IMR-90 (cell line): ENCODE measurements around the gene MYADM. TPM values are rescaled to one million over a fixed set of nuclear protein-coding genes. Genes with fewer than 3 reads are reported as not detected.

ENCODE experiments used
- ATAC-seq: fragments of 200-7000 bp; cut with Tn5 transposase; 2 replicates; pipeline ENCODE4 v1.9.1; 2020; ENCODE audit warnings: low read depth, mild to moderate bottlenecking, moderate library complexity
- BruUV-seq: library from RNA; stranded (reverse); fragments of 400-500 nt; replicated peaks from 2 replicates; lab custom pipeline; 2021; lab: Mats Ljungman, UMichigan
- CTCF ChIA-PET: fragments of 300-600 bp; formaldehyde crosslinking; extraction: SDS; loops from one replicate; lab custom pipeline; 2021; ENCODE audit warnings: antibody characterized with exemption; lab: Yijun Ruan, JAX
- POLR2A ChIA-PET: fragments of 300-600 bp; sonication (Branson Sonifier 250); formaldehyde crosslinking; loops from one replicate; lab custom pipeline; 2022; ENCODE audit warnings: antibody characterized with exemption; ENCODE audit not compliant: unreplicated experiment; lab: Charles Lee
- DNase-seq: peaks from one replicate; pipeline ENCODE4 v3.0.0; 2013
- H2AFZ ChIP-seq: replicated peaks from 2 replicates; pipeline ENCODE3; 2013; ENCODE audit warnings: low read length, mild to moderate bottlenecking; ENCODE audit not compliant: poor library complexity
- H2AK5ac ChIP-seq: 2 replicates; pipeline ENCODE4 v1.6.1; 2013; ENCODE audit warnings: low read depth, low read length, inconsistent platforms
- H2AK9ac ChIP-seq: replicated peaks from 2 replicates; pipeline ENCODE3; 2013; ENCODE audit warnings: mild to moderate bottlenecking, low read depth, low read length, moderate library complexity; ENCODE audit not compliant: poor library complexity
- H2BK120ac ChIP-seq: 2 replicates; pipeline ENCODE4 v1.6.1; 2013; ENCODE audit warnings: low read depth, low read length, inconsistent platforms
- H2BK15ac ChIP-seq: 3 replicates; pipeline ENCODE4 v1.6.1; 2013; ENCODE audit warnings: low read depth, low read length, inconsistent platforms
- H2BK20ac ChIP-seq: 2 replicates; pipeline ENCODE4 v1.6.1; 2013; ENCODE audit warnings: low read depth, mild to moderate bottlenecking, inconsistent platforms, low read length, moderate library complexity
- H2BK5ac ChIP-seq: 2 replicates; pipeline ENCODE4 v1.6.1; 2013; ENCODE audit warnings: mild to moderate bottlenecking, low read depth, low read length, inconsistent platforms; ENCODE audit not compliant: poor library complexity, severe bottlenecking
- H3K14ac ChIP-seq: replicated peaks from 2 replicates; pipeline ENCODE4 v1.6.1; 2013; ENCODE audit warnings: low read depth, low read length, inconsistent platforms
- H3K18ac ChIP-seq: 2 replicates; pipeline ENCODE4 v1.6.1; 2013; ENCODE audit warnings: low read depth, low read length, control low read depth
- H3K23ac ChIP-seq: 2 replicates; pipeline ENCODE4 v1.6.1; 2013; ENCODE audit warnings: low read depth, low read length, inconsistent platforms
- H3K27ac ChIP-seq: 2 replicates; pipeline ENCODE4 v1.5.1; 2013; ENCODE audit warnings: mild to moderate bottlenecking, control low read depth, low read length; ENCODE audit not compliant: insufficient read depth
- H3K27me3 ChIP-seq: 2 replicates; pipeline ENCODE4 v1.6.1; 2013; ENCODE audit warnings: low read length; ENCODE audit not compliant: control insufficient read depth, insufficient read depth
- H3K36me3 ChIP-seq: 2 replicates; pipeline ENCODE4 v1.6.1; 2013; ENCODE audit warnings: low read length, mixed read lengths; ENCODE audit not compliant: control insufficient read depth, insufficient read depth
- H3K4ac ChIP-seq: 2 replicates; pipeline ENCODE4 v1.6.1; 2013; ENCODE audit warnings: low read depth, low read length, inconsistent platforms
- H3K4me1 ChIP-seq: 2 replicates; pipeline ENCODE4 v1.6.1; 2013; ENCODE audit warnings: low read length, mixed read lengths; ENCODE audit not compliant: control insufficient read depth, insufficient read depth
- H3K4me2 ChIP-seq: 2 replicates; pipeline ENCODE4 v1.6.1; 2013; ENCODE audit warnings: low read depth, mild to moderate bottlenecking, control low read depth, low read length, moderate library complexity
- H3K4me3 ChIP-seq: 2 replicates; pipeline ENCODE4 v1.5.1; 2013; ENCODE audit warnings: low read depth, mild to moderate bottlenecking, control low read depth, low read length, moderate library complexity; ENCODE audit not compliant: insufficient read depth
- H3K56ac ChIP-seq: 2 replicates; pipeline ENCODE4 v1.6.1; 2013; ENCODE audit warnings: low read length, inconsistent platforms; ENCODE audit not compliant: insufficient read depth; ENCODE audit errors: extremely low read depth
- H3K79me1 ChIP-seq, 2 experiments: 2 replicates each; pipeline ENCODE4 v1.6.1; 2013; ENCODE audit warnings: low read length in 2 of 2, inconsistent platforms in 1 of 2, low read depth in 1 of 2
- H3K9ac ChIP-seq: 2 replicates; pipeline ENCODE4 v1.6.1; 2013; ENCODE audit warnings: low read depth, low read length, control low read depth
- H3K9me1 ChIP-seq: 2 replicates; pipeline ENCODE4 v1.6.1; 2013; ENCODE audit warnings: low read length, inconsistent platforms; ENCODE audit not compliant: insufficient read depth
- H3K9me3 ChIP-seq: 2 replicates; pipeline ENCODE4 v1.6.1; 2013; ENCODE audit warnings: low read length; ENCODE audit not compliant: control insufficient read depth, insufficient read depth
- H4K20me1 ChIP-seq: 2 replicates; pipeline ENCODE4 v1.6.1; 2013; ENCODE audit warnings: low read length, inconsistent platforms; ENCODE audit not compliant: insufficient read depth
- H4K5ac ChIP-seq: 2 replicates; pipeline ENCODE4 v1.6.1; 2013; ENCODE audit warnings: mild to moderate bottlenecking, low read depth, low read length, control low read depth
- H4K8ac ChIP-seq, 2 experiments: 2 replicates each; pipeline ENCODE4 v1.6.1; 2013; ENCODE audit warnings: low read depth in 2 of 2, low read length in 2 of 2, control low read depth in 1 of 2, inconsistent platforms in 1 of 2
- H4K91ac ChIP-seq: 2 replicates; pipeline ENCODE4 v1.6.1; 2013; ENCODE audit warnings: low read depth, low read length, inconsistent platforms; ENCODE audit not compliant: insufficient read depth
- BHLHE40 ChIP-seq: fragments of 150-350 bp; IDR thresholded peaks from 2 replicates; pipeline ENCODE4 v1.6.1; 2016; ENCODE audit warnings: mild to moderate bottlenecking, low read depth, low read length
- CEBPB ChIP-seq: IDR thresholded peaks from 2 replicates; pipeline ENCODE4 v1.6.1; 2012; ENCODE audit warnings: low read depth, low read length, improper control_type of control experiment
- CHD1 ChIP-seq: IDR thresholded peaks from 2 replicates; pipeline ENCODE4 v1.6.1; 2012; ENCODE audit warnings: low read depth, low read length, improper control_type of control experiment
- FOS ChIP-seq: fragments of 150-350 bp; IDR thresholded peaks from 2 replicates; pipeline ENCODE4 v1.6.1; 2016; ENCODE audit warnings: low read depth, low read length
- MAFK ChIP-seq: IDR thresholded peaks from 2 replicates; pipeline ENCODE4 v1.6.1; 2012; ENCODE audit warnings: low read depth, low read length, improper control_type of control experiment
- MAZ ChIP-seq: IDR thresholded peaks from 2 replicates; pipeline ENCODE4 v1.6.1; 2012; ENCODE audit warnings: low read depth, mild to moderate bottlenecking, low read length, improper control_type of control experiment, moderate library complexity, borderline replicate concordance
- MXI1 ChIP-seq: IDR thresholded peaks from 2 replicates; pipeline ENCODE4 v1.6.1; 2012; ENCODE audit warnings: low read depth, mild to moderate bottlenecking, low read length, moderate library complexity, borderline replicate concordance
- NFE2L2 ChIP-seq: fragments of 150-350 bp; IDR thresholded peaks from 2 replicates; pipeline ENCODE4 v1.6.1; 2016; ENCODE audit warnings: low read depth, mild to moderate bottlenecking, low read length
- POLR2A ChIP-seq: IDR thresholded peaks from 2 replicates; pipeline ENCODE4 v1.6.1; 2012; ENCODE audit warnings: mild to moderate bottlenecking, low read depth, low read length
- RAD21 ChIP-seq: IDR thresholded peaks from 2 replicates; pipeline ENCODE4 v1.6.1; 2012; ENCODE audit warnings: low read length, improper control_type of control experiment
- RCOR1 ChIP-seq: IDR thresholded peaks from 2 replicates; pipeline ENCODE4 v1.6.1; 2012; ENCODE audit warnings: mild to moderate bottlenecking, low read length, improper control_type of control experiment; ENCODE audit not compliant: insufficient replicate concordance
- RFX5 ChIP-seq: IDR thresholded peaks from 2 replicates; pipeline ENCODE4 v1.8.0; 2012; ENCODE audit warnings: low read depth, mild to moderate bottlenecking, low read length, moderate library complexity
- SMC3 ChIP-seq: fragments of 150-350 bp; IDR thresholded peaks from 2 replicates; pipeline ENCODE4 v1.6.1; 2016; ENCODE audit warnings: low read depth, mild to moderate bottlenecking, antibody characterized with exemption, low read length, moderate library complexity
- USF2 ChIP-seq: fragments of 150-350 bp; IDR thresholded peaks from 2 replicates; pipeline ENCODE4 v1.6.1; 2017; ENCODE audit warnings: mild to moderate bottlenecking, antibody characterized with exemption, low read length, low read depth
- WGBS, 2 experiments: methylation state at CpG; one replicate each; pipeline versions ENCODE4 v1.1.5 to v1.1.7; 2013; ENCODE audit warnings: missing lambda C conversion rate in 2 of 2; ENCODE audit not compliant: insufficient read length in 1 of 2; ENCODE audit errors: extremely low coverage in 2 of 2; 5-methylcytosine and 5-hydroxymethylcytosine counted together
- dilution Hi-C: fragments of 300-500 bp; cut with HindIII; formaldehyde crosslinking; loops from one replicate; pipeline ENCODE4 v1.14.3; 2018; ENCODE audit warnings: low sequenced_read_pairs; ENCODE audit not compliant: unreplicated experiment
- in situ Hi-C: fragments of 300-500 bp; cut with MboI; formaldehyde crosslinking; loops from 3 replicates; pipeline ENCODE4 v1.14.3; 2019; ENCODE audit warnings: low sequenced_read_pairs, inconsistent platforms, mixed read lengths
- intact Hi-C: fragments of 100-400 bp; cut with micrococcal nuclease; formaldehyde crosslinking; loops from 2 replicates; pipeline ENCODE4 v1.10.0; 2022
- polyA plus RNA-seq, 3 experiments: library from polyadenylated mRNA; depleted of rRNA; stranded (reverse); fragments of >200 nt; gene quantifications; 2 replicates each; pipeline ENCODE4 v1.2.3, GENCODE V29; 2012; ENCODE audit warnings: low replicate concordance in 1 of 3
- total RNA-seq: library from RNA; depleted of rRNA; stranded (reverse); fragments of >200 nt; gene quantifications from 2 replicates; pipeline ENCODE4 v1.2.3, GENCODE V29; 2012
- TF ChIP-seq, protein P1 (sequence below): fragments of 150-350 bp; IDR thresholded peaks from 2 replicates; pipeline ENCODE4 v1.6.1; 2016; ENCODE audit warnings: low read depth, mild to moderate bottlenecking, low read length, moderate library complexity, borderline replicate concordance
- TF ChIP-seq, protein P2 (sequence below): conservative IDR thresholded peaks from 2 replicates; pipeline ENCODE4 v1.5.1; 2012; ENCODE audit warnings: mild to moderate bottlenecking, low read depth, low read length, improper control_type of control experiment

Gene MYADM
- total and polyA plus RNA-seq, 2 of the 4 experiments (the other 2 are of a cell fraction), result 4.8 to 96.1 TPM

DNA sequence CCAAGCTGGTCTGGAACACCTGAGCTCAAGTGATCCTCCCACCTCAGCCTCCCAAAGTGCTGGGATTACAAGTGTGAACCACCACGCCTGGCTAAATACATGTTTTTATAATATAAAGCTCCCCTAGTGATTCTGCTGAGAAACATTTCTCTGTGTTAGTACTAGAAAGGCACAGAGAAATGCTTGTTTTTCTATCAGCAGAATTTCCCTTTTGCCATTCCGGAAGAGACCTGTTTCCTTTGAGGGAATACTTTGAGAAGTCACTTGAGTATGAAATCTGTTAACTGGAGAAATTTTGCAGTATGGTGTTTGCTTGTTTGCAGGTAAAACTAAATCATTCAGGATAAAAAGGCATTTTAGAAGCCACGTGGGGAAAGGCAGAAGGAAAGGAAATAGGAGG, 39.2 kb upstream of the MYADM start:
- TF ChIP-seq, protein P1, sequence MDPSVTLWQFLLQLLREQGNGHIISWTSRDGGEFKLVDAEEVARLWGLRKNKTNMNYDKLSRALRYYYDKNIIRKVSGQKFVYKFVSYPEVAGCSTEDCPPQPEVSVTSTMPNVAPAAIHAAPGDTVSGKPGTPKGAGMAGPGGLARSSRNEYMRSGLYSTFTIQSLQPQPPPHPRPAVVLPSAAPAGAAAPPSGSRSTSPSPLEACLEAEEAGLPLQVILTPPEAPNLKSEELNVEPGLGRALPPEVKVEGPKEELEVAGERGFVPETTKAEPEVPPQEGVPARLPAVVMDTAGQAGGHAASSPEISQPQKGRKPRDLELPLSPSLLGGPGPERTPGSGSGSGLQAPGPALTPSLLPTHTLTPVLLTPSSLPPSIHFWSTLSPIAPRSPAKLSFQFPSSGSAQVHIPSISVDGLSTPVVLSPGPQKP, result no peak
- TF ChIP-seq RFX5 (no peak), BHLHE40 (no peak), USF2 (no peak), MAZ (no peak), SMC3 (no peak), CHD1 (no peak), CEBPB (no peak), RCOR1 (no peak), RAD21 (no peak), MAFK (no peak), NFE2L2 (no peak), FOS (no peak), POLR2A (no peak), MXI1 (no peak)
- TF ChIP-seq, protein P2, sequence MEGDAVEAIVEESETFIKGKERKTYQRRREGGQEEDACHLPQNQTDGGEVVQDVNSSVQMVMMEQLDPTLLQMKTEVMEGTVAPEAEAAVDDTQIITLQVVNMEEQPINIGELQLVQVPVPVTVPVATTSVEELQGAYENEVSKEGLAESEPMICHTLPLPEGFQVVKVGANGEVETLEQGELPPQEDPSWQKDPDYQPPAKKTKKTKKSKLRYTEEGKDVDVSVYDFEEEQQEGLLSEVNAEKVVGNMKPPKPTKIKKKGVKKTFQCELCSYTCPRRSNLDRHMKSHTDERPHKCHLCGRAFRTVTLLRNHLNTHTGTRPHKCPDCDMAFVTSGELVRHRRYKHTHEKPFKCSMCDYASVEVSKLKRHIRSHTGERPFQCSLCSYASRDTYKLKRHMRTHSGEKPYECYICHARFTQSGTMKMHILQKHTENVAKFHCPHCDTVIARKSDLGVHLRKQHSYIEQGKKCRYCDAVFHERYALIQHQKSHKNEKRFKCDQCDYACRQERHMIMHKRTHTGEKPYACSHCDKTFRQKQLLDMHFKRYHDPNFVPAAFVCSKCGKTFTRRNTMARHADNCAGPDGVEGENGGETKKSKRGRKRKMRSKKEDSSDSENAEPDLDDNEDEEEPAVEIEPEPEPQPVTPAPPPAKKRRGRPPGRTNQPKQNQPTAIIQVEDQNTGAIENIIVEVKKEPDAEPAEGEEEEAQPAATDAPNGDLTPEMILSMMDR, result no peak
- DNase-seq, result no peak
- H3K56ac ChIP-seq, result no peak overlapping the region
- no peak for ATAC-seq
- no peak overlapping the region for H3K27ac ChIP-seq
- no peak overlapping the region for H3K4me3 ChIP-seq
- H2AK9ac ChIP-seq, result no peak overlapping the region
- ChIA-PET CTCF (no interaction called here), POLR2A (no interaction called here)
- H3K4me1 ChIP-seq, result no peaks in the 10 kb centered on the region
- H3K23ac ChIP-seq, result no peak overlapping the region
- H3K36me3 ChIP-seq, result no peaks in the 10 kb centered on the region
- H2AFZ ChIP-seq, result no peak overlapping the region
- H3K9me1 ChIP-seq, result no peaks in the 10 kb centered on the region
- no peaks in the 10 kb centered on the region for H3K79me1 ChIP-seq
- H3K18ac ChIP-seq, result no peak overlapping the region
- in situ Hi-C loops, result no loop called here
- H3K27me3 ChIP-seq, result peaks cover 2% of the 10 kb centered on the region
- H4K8ac ChIP-seq, result no peak overlapping the region
- no peak overlapping the region for H4K5ac ChIP-seq
- H2BK15ac ChIP-seq, result no peak overlapping the region
- dilution Hi-C loops, result no loop called here
- no peak overlapping the region for H3K4me2 ChIP-seq
- H4K20me1 ChIP-seq, result no peaks in the 10 kb centered on the region
- H2BK120ac ChIP-seq, result no peak overlapping the region
- no peak overlapping the region for H3K9ac ChIP-seq
- BruUV-seq, result no TSS peak
- WGBS, 2 experiments, result no CpG with 5 or more reads among the region's 3 CpGs
- no peak overlapping the region for H3K14ac ChIP-seq
- no peak overlapping the region for H2BK20ac ChIP-seq
- no peak overlapping the region for H2AK5ac ChIP-seq
- intact Hi-C loops, result no loop called here
- no peak overlapping the region for H4K91ac ChIP-seq
- H2BK5ac ChIP-seq, result no peak overlapping the region
- H3K9me3 ChIP-seq, result no peaks in the 10 kb centered on the region; the same call in none of the 2 replicates
- no peak overlapping the region for H3K4ac ChIP-seq
